Caki2 (cell line): ENCODE results near the gene IWS1. TPM values are rescaled to one million over a fixed set of nuclear protein-coding genes. Genes with fewer than 3 reads are reported as not detected.
"Not testable (repeated sequence)": the region's sequence is repeated elsewhere in the genome, so short reads cannot be mapped to it uniquely, and the experiment has no call there.

Experiments
- DNase-seq: peaks from one replicate; pipeline ENCODE4 v3.0.0-alpha.2; 2015; ENCODE audit warnings: low read depth
- in situ Hi-C: cut with HindIII; loops from 2 replicates; pipeline ENCODE4 v1.10.0; 2016; ENCODE audit warnings: low sequenced_read_pairs, low pct_unique_long_range_greater_than_20kb, mixed read lengths
- total RNA-seq: library from RNA; depleted of rRNA; stranded (reverse); fragments of >200 nt; shearing (Covaris generic); gene quantifications from 2 replicates; pipeline ENCODE4 v1.2.3, GENCODE V29; 2014; ENCODE audit warnings: low replicate concordance; rRNA removed

IWS1 gene
- 11.0 and 34.9 TPM in 2 replicates for total RNA-seq

- in situ Hi-C loops = no loop called here
- peak; percentile 94 for DNase-seq
Observed at GRCh38 chr2:127526132-127527000, at the start of gene IWS1. Gene IWS1, minus strand, starts transcription at chr2:127526489. Its CDS starts 281 bp downstream, at chr2:127526208.

- in situ Hi-C loops = no loop called here
- DNase-seq = no peak
Observed at GRCh38 chr2:127575941-127576432, 49.7 kb upstream of the IWS1 start.

- in situ Hi-C loops = no loop called here
- DNase-seq = no peak
Observed at GRCh38 chr2:127575185-127575765, 49.0 kb upstream of the IWS1 start.

DNA sequence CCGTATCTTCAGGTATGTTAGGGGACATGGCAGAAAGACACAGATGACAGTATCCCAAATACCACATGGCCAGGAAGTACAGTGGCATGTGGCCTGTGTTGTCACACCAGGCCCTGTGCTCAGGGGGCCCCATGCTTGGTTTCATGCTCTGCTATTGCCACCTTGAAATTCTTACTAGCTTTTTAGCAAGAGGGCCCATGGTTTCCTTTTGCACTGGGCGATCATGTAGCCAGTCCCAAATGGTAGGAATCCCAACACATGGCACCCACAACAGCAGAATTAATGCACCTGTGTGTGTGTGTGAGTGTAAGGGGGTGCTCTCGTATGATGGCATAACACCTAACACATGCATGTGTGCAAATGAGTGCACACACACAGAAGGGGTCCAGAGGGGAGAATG lies 48.4 kb upstream of the IWS1 start:
- in situ Hi-C loops = no loop called here
- DNase-seq = no peak

GRCh38 chr2:127573771-127574170 lies 47.5 kb upstream of the IWS1 start:
- in situ Hi-C loops = no loop called here
- no peak for DNase-seq

DNA sequence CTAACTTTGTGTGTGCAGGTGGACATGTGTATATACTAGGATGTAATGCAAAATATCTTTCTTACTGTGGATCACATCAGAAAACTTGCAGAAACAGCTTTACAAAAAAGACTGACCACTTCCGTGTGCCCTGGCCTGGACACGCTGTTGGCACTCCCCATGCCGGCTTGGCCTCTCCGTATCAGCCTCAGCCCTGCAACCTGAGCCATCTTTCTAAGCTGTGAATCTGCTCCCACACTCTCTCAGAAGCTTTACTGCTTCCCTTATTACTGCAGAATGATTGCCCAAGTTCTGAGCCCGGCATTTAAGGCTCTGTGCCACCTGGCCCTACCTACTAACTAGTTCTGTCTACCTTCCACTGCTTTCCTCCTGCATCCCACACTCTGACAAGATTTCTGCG lies 47.0 kb upstream of the IWS1 start:
- in situ Hi-C loops = no loop called here
- DNase-seq = no peak

DNA sequence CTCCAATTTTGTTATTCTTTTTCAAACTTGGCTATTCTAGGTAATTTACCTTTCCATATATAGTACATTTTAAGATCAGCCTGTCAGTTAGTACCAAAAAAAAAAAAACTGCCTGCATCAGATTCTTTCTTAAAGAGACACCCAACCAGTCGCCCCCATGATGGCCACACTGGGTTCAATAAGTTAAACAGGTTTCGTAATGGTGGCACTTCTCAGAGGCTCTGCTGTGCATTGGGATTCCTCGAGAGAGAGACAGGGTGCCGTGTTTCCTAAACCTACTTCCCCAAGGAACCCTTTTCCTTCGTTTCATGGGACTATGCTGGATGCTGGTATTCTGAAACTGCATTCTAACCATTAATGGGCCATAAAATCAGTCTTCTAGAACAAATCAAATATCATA lies 46.6 kb upstream of the IWS1 start:
- in situ Hi-C loops = no loop called here
- no peak for DNase-seq

DNA sequence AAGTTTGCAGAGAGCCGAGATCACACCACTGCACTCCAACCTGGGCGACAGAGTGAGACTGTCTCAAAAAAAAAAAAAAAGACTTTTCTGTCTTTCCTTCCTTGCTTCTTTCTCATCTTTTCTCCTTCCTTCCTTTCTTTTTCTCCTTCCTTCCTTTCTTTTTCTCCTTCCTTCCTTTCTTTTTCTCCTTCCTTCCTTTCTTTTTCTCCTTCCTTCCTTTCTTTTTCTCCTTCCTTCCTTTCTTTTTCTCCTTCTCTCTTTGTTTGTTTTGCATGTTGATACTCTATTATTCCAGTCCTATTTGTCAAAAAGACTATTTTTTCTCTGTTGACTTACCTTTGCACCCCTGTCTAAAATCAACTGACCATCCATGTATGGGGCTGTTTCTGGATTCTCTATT lies 46.1 kb upstream of the IWS1 start:
- in situ Hi-C loops, DNase-seq: not testable (repeated sequence)

- in situ Hi-C loops = no loop called here
- DNase-seq = no peak
Observed at GRCh38 chr2:127570282-127571250, 44.3 kb upstream of the IWS1 start.

DNA sequence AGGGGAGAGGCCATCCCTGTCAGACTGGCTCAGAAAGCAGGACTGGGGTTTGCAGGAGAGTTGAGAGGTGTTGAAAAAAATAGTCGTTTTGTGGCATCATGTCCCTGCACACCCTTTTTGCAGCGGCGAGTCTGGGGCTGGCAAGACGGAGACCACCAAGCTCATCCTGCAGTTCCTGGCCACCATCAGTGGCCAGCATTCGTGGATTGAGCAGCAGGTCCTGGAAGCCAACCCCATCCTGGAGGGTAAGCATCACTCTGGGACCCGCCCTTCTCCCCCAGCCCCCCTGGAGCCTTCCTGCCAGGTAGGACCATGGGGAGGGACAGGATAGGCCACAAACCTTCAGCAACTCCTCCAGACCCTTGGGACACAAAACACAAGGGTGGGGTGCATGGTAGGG lies 43.4 kb upstream of the IWS1 start:
- DNase-seq = no peak
- in situ Hi-C loops = no loop called here

DNA sequence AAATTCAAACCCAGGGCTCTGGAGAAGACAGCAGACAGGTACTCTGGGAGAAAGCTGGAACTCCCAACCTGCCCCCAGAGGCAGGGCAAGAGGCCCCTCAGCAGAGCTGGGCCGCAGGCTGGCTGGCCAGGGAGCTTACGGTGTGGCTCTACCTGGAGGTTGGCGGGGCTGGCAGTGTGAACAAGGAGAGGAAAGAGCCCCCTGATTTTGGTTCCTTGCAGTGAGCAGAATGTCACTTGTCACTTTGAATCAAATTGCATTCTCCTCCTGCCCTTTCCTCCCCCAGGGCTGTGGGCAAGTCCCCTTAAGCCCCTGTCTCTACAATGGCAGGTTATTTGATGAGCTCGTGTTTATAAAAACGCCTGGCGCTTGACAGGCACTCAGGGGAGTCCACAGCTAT lies 41.8 kb upstream of the IWS1 start:
- DNase-seq = no peak
- in situ Hi-C loops = no loop called here

GRCh38 chr2:127567351-127567854 lies 41.1 kb upstream of the IWS1 start:
- no peak for DNase-seq
- in situ Hi-C loops = no loop called here

DNA sequence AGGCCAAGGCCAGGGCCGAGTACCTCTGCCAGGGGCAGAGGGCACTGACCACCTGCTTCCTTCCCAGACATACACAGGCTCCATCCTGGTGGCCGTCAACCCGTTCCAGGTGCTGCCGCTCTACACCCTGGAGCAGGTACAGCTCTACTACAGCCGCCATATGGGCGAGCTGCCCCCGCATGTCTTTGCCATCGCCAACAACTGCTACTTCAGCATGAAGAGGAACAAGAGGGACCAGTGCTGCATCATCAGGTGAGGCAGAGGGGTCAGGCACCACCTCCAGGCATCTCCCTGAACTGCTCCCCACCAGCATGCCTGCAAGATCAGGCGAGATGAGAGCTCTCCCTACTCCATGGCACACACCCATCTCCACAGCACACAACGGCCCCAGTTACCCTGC lies 40.3 kb upstream of the IWS1 start:
- DNase-seq = no peak
- in situ Hi-C loops = no loop called here

DNA sequence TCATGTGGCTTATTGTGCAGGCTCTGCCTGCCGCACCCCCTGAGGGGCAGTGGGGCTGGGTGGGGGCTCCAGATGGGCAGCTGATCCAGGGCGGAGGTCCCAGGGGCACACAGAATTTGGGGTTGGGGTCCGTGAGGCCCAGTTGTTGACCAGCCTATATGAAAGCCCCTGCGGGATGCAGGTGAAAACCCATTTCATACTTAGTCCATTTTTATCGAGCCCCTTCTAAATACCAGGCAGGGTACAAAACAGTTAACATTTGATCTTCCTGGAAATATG lies 39.8 kb upstream of the IWS1 start:
- no peak for DNase-seq
- in situ Hi-C loops = no loop called here

- no peak for DNase-seq
- in situ Hi-C loops = no loop called here
Observed at GRCh38 chr2:127565261-127566138, 39.2 kb upstream of the IWS1 start.

DNA sequence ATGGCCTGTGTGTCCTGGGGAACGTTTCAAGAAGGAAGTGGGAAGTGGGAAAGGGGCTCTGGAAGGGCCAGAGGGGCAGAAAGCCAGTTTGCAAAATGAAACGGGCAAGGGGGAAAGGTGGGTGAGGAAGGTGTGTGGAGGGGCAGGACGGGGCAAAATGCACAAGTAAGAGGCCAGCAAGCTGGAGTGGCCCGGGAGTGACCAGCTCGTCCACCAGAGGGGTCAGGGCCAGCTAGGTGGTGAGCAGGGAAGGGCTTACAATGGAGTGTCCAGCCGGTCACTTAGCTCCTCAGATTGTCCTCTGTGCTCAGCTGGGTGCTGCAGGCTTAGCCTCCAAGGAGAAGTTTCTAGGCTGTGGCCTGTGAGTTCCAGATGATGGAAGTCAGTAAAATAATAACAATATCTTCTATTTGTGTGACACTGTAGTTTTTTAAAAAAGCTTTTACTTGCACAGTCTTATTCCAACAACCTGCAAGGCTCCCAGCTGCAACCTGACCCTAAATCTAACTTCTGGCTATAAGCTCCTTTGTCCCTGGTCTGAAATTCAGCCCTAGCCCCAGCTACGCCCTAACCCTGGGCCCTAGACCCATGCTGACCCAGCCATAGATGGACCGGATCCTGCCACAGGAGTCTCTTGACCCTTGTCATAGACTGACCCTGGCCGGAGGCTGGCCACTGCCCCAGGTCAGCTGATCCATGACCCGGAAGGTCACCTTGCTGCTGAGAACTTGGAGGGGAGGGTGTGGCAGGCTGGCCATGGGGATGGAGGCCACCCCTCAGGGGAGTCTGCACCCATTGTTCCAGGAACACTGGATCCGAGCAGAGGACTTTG lies 38.4 kb upstream of the IWS1 start:
- in situ Hi-C loops = no loop called here

More for the DNA sequence above, 38.4 kb upstream of the IWS1 start:
- no peak for DNase-seq
